Heart left ventricle (tissue), 13 donors: ENCODE measurements around the gene ANKRD13C.
"Not testable (repeated sequence)": the region's sequence is repeated elsewhere in the genome, so short reads cannot be mapped to it uniquely, and the experiment has no call there.

Experiments
- CTCF ChIP-seq, 12 donors: fragments of 200-600 bp; sonication (generic) in 4 of 12; IDR thresholded peaks; one replicate each; pipeline versions ENCODE4 v1.5.0 to v1.8.0; 2018 to 2022; ENCODE audit warnings: antibody characterized with exemption in 12 of 12, mild to moderate bottlenecking in 5 of 12
- POLR2A ChIP-seq, 2 donors: fragments of 450-650 bp; IDR thresholded peaks; one replicate each; pipeline ENCODE4 v1.6.1; 2017; ENCODE audit warnings: antibody characterized with exemption in 2 of 2, mild to moderate bottlenecking in 2 of 2, moderate library complexity in 2 of 2
- donor health status: ischemic (EF 13 %, LVEDD 7.1; RV severe dilation, severe dysfunction).
- donor health status: DM: no; HTN: yes; CAD: no.
- donor health status: DM: no; HTN: no; CAD: no.
- donor health status: ischemic (EF 25% LVEDD 6.9; RV normal size, moderate dysfunction).
- donor health status: ischemic (EF 25% LVEDD 5.7; RV mildly dilated, moderate dysfunction).
- donor health status: ischemic (EF 35%, LVEDD 5.7; RV mildly dilated, moderate dysfunction).
- donor health status: nonischemic (EF 11% LVEDD 7.7; RV severe dilation, severe dysfunction).
- donor health status: DM: yes; HTN: yes; CAD: no.
- donor health status: PGD.
- donor health status: ischemic (EF 29% LVEDD 5.4; RV normal size, mild dysfunction).
- donor health status: nonischemic (EF 23%, LVEDD 6.1; RV moderate dilation, normal function).

DNA sequence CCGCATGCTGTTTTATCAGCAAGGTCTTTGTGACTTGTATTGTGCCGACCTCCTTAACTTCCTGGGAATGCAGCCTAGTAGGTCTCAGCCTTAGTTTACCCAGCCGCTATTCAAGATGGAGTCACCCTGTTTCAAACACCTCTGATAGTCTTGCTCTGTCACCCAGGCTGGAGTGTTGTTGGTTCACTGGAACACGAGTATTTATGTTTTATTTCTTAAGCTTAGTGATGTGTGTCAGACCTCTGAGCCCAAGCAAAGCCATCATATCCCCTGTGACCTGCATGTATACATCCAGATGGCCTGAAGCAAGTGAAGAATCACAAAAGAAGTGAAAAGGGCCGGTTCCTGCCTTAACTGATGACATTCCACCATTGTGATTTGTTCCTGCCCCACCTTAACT, 12.9 kb upstream of the ANKRD13C start:
- TF ChIP-seq POLR2A, CTCF (IDR thresholded peaks at IDR 0.05): not testable (repeated sequence)
